MM.1S (cell line): ENCODE results near the gene LARGE1.

ENCODE experiments used
- DNase-seq: peaks from one replicate; pipeline ENCODE4 v3.0.0-alpha.2; 2015
- H2AFZ ChIP-seq: fragments of 300-600 bp; sonication (generic); 2 replicates; pipeline ENCODE4 v1.6.0; 2016; ENCODE audit warnings: antibody characterized with exemption, low read length
- H3F3A ChIP-seq: fragments of 300-600 bp; sonication (generic); 2 replicates; pipeline ENCODE4 v1.6.1; 2016; ENCODE audit warnings: mild to moderate bottlenecking, antibody characterized with exemption, low read length, moderate library complexity, mixed read lengths; ENCODE audit not compliant: insufficient read depth
- H3K27ac ChIP-seq: fragments of 300-600 bp; sonication (generic); 2 replicates; pipeline ENCODE4 v1.5.1; 2016; ENCODE audit warnings: mild to moderate bottlenecking, low read length
- H3K27me3 ChIP-seq: fragments of 300-600 bp; sonication (generic); replicated peaks from 2 replicates; pipeline ENCODE4 v1.6.0; 2016; ENCODE audit warnings: low read length; ENCODE audit not compliant: insufficient read depth
- H3K36me3 ChIP-seq: fragments of 300-600 bp; sonication (generic); replicated peaks from 2 replicates; pipeline ENCODE4 v1.6.1; 2016; ENCODE audit warnings: mild to moderate bottlenecking, low read length, mixed read lengths; ENCODE audit not compliant: insufficient read depth
- H3K4me1 ChIP-seq: fragments of 300-600 bp; sonication (generic); 2 replicates; pipeline ENCODE4 v1.6.1; 2016; ENCODE audit warnings: low read length, mixed read lengths
- H3K4me2 ChIP-seq: fragments of 300-600 bp; sonication (generic); 2 replicates; pipeline ENCODE4 v1.6.0; 2016; ENCODE audit warnings: low read depth, low read length
- H3K4me3 ChIP-seq: fragments of 300-600 bp; sonication (generic); 2 replicates; pipeline ENCODE4 v1.5.1; 2016; ENCODE audit warnings: low read length, mixed read lengths
- H3K79me2 ChIP-seq: fragments of 300-600 bp; sonication (generic); 2 replicates; pipeline ENCODE4 v1.6.1; 2016; ENCODE audit warnings: mixed run types, low read length, mixed read lengths
- H3K9ac ChIP-seq: fragments of 300-600 bp; sonication (generic); 2 replicates; pipeline ENCODE4 v1.6.1; 2016; ENCODE audit warnings: low read length, mixed read lengths
- H3K9me2 ChIP-seq: fragments of 300-600 bp; sonication (generic); replicated peaks from 2 replicates; pipeline ENCODE4 v1.6.1; 2016; ENCODE audit warnings: mild to moderate bottlenecking, low read length, mixed read lengths; ENCODE audit not compliant: insufficient read depth
- H3K9me3 ChIP-seq: fragments of 300-600 bp; sonication (generic); replicated peaks from 2 replicates; pipeline ENCODE4 v1.6.1; 2016; ENCODE audit warnings: mild to moderate bottlenecking, low read length, mixed read lengths; ENCODE audit not compliant: insufficient read depth
- H4K20me1 ChIP-seq: fragments of 300-600 bp; sonication (generic); 2 replicates; pipeline ENCODE4 v1.6.1; 2016; ENCODE audit warnings: mild to moderate bottlenecking, low read length, moderate library complexity, mixed read lengths; ENCODE audit not compliant: insufficient read depth
- EZH2 ChIP-seq: fragments of 300-600 bp; sonication (generic); optimal IDR thresholded peaks from 2 replicates; pipeline ENCODE3; 2017; ENCODE audit warnings: low read depth, mild to moderate bottlenecking, antibody characterized with exemption, low read length, mixed read lengths
- EZH2phosphoT487 ChIP-seq: fragments of 300-600 bp; sonication (generic); IDR thresholded peaks from 2 replicates; pipeline ENCODE4 v1.6.1; 2018; ENCODE audit warnings: antibody characterized with exemption, low read length
- TF ChIP-seq, protein P1 (sequence below): fragments of 300-600 bp; sonication (generic); IDR thresholded peaks from 2 replicates; pipeline ENCODE4 v1.5.1; 2016; ENCODE audit warnings: antibody characterized with exemption, low read length, mixed read lengths

LARGE1 gene

DNA sequence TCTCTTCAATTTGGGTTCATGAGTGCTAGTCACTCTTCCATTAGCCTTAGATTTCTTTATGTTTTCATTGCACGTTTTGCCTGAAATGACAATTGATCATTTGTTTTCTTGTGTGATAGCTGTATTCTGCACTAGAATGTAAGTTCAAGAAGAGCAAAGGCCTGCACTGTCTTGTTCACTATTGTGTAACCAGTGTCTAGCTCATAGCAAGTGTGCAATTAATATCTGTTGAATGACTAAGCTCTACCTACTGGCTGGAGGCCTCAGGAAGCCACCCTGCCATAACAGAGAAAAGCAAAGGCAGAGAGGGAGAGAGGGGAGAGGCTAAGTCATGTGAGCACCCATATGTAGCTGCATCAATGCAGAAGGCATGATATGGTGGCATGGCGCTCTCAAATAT is 569.3 kb downstream of the LARGE1 start:
- TF ChIP-seq, protein P1, sequence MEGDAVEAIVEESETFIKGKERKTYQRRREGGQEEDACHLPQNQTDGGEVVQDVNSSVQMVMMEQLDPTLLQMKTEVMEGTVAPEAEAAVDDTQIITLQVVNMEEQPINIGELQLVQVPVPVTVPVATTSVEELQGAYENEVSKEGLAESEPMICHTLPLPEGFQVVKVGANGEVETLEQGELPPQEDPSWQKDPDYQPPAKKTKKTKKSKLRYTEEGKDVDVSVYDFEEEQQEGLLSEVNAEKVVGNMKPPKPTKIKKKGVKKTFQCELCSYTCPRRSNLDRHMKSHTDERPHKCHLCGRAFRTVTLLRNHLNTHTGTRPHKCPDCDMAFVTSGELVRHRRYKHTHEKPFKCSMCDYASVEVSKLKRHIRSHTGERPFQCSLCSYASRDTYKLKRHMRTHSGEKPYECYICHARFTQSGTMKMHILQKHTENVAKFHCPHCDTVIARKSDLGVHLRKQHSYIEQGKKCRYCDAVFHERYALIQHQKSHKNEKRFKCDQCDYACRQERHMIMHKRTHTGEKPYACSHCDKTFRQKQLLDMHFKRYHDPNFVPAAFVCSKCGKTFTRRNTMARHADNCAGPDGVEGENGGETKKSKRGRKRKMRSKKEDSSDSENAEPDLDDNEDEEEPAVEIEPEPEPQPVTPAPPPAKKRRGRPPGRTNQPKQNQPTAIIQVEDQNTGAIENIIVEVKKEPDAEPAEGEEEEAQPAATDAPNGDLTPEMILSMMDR = no peak
- TF ChIP-seq EZH2phosphoT487 (no peak), EZH2 (no peak)
- Histone ChIP-seq H3F3A (no peaks in the 10 kb centered on the region), H2AFZ (no peak overlapping the region), H3K4me3 (no peak overlapping the region), H3K9me2 (no peaks in the 10 kb centered on the region), H3K27me3 (no peaks in the 10 kb centered on the region), H3K4me2 (no peak overlapping the region), H3K27ac (no peak overlapping the region), H3K79me2 (no peaks in the 10 kb centered on the region), H3K4me1 (no peaks in the 10 kb centered on the region), H3K36me3 (no peaks in the 10 kb centered on the region), H3K9me3 (no peaks in the 10 kb centered on the region), H3K9ac (no peak overlapping the region), H4K20me1 (peaks cover 4% of the 10 kb centered on the region; the same call in 1 of the 2 replicates)
- DNase-seq = no peak

DNA sequence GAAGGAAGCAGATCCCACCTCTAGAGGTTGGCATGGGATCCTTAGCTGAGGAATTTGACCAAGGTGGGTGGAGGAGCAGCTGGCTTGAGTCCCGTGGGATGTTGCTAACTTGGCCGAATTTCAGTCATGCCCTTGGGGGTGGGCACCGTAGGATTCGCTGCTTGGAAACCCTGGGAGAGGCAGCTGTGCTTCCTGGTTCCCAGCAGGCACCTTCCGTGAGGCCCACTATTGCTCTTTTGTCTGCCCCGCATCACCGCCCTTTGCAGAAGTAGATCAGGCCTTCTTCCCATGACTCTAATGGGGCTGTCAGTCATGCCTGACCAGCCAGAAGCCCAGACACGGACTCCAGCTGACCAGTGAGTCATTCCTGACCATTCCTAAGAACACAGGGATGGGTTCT is 569.8 kb downstream of the LARGE1 start:
- peaks cover 4% of the 10 kb centered on the region; the same call in 1 of the 2 replicates for H4K20me1 ChIP-seq
- TF ChIP-seq, protein P1 = no peak
- TF ChIP-seq EZH2phosphoT487 (no peak), EZH2 (no peak)
- H3K4me1 ChIP-seq = no peaks in the 10 kb centered on the region
- no peaks in the 10 kb centered on the region for H3K9me3 ChIP-seq
- no peak overlapping the region for H3K9ac ChIP-seq
- H3K36me3 ChIP-seq = no peaks in the 10 kb centered on the region
- no peak overlapping the region for H2AFZ ChIP-seq
- H3F3A ChIP-seq = no peaks in the 10 kb centered on the region
- H3K4me3 ChIP-seq = no peak overlapping the region
- no peaks in the 10 kb centered on the region for H3K9me2 ChIP-seq
- no peaks in the 10 kb centered on the region for H3K27me3 ChIP-seq
- H3K27ac ChIP-seq = no peak overlapping the region
- no peak for DNase-seq
- H3K79me2 ChIP-seq = no peaks in the 10 kb centered on the region
- no peak overlapping the region for H3K4me2 ChIP-seq

DNA sequence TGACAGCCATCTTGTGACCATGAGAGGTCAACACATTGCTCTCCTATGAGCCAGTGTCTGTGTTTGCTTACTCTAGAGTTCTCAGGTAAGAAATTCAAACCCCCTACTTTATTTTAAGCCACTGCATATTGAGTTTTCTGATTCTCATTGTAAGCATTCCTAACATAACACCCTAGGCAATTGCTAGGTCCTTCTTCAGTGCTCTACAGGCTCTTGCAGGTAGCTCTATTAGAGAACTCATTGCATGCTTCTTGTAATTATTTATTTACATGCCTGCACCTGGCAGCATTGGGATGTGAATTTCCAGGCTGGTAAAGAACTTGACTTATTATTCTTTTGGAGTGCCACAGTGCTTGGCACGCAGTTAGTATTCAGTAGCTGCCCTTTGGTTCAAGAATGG is 573.3 kb downstream of the LARGE1 start:
- Histone ChIP-seq H3K27me3 (no peaks in the 10 kb centered on the region), H3K4me3 (no peak overlapping the region), H3K9ac (no peak overlapping the region), H3K4me1 (no peaks in the 10 kb centered on the region), H3K9me3 (no peaks in the 10 kb centered on the region), H3K9me2 (no peaks in the 10 kb centered on the region), H2AFZ (no peak overlapping the region), H4K20me1 (no peaks in the 10 kb centered on the region), H3K36me3 (no peaks in the 10 kb centered on the region), H3K27ac (no peak overlapping the region), H3F3A (no peaks in the 10 kb centered on the region), H3K4me2 (no peak overlapping the region), H3K79me2 (no peaks in the 10 kb centered on the region)
- TF ChIP-seq EZH2 (no peak), EZH2phosphoT487 (no peak)
- TF ChIP-seq, protein P1 = no peak
- no peak for DNase-seq
